GM19025 (cell line): ENCODE results near the gene RACGAP1.
"Not testable (repeated sequence)": the region's sequence is repeated elsewhere in the genome, so short reads cannot be mapped to it uniquely, and the experiment has no call there.

ENCODE experiments used
- ATAC-seq: cut with Tn5 transposase; IDR thresholded peaks from one replicate; pipeline ENCODE4 v1.9.1; 2021; ENCODE audit warnings: mild to moderate bottlenecking, low read depth, moderate library complexity; ENCODE audit not compliant: unreplicated experiment

RACGAP1 gene

GRCh38 chr12:50003595-50003994 lies 21.7 kb downstream of the RACGAP1 start:
- no peak for ATAC-seq

DNA sequence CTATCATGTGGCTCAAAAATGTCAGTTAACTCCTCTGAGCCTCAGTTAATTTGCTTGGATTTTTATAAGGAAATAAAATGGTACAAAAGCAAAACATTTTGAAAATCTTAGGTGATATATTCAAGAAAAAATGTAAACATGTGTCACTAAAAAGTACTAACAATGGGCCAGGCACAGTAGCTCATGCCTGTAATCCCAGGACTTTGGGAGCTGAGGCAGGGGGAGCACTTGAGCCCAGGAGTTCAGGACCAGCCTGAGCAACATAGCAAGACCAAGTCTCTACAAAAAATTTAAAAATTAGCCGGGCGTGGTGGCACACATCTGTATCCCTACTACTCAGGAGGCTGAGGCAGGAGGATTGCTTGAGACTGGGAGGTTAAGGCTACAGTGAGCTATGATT lies 26.8 kb downstream of the RACGAP1 start:
- ATAC-seq, result no peak

- no peak for ATAC-seq
These were observed 35.0 kb downstream of the RACGAP1 start for GRCh38 chr12:49990273-49990672.

DNA sequence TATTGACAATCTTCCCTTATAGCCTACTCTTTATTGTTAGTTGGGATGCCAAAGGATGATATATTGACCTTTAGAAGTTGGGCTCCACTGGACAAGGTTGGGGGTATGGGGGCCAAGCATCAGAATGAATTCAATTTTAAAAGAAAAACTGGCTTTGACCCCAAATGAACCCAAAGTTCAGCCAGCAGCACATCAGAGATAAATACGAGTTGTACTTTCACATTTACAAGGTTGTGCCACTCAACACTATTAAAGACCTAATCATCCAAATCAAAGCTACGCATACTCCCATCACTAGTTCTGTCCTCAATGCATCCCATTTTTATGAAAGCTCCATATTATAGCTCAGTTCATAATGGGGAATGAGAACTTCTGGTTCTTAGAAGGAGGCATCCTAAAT lies 35.9 kb downstream of the RACGAP1 start:
- ATAC-seq, result not testable (repeated sequence)

DNA sequence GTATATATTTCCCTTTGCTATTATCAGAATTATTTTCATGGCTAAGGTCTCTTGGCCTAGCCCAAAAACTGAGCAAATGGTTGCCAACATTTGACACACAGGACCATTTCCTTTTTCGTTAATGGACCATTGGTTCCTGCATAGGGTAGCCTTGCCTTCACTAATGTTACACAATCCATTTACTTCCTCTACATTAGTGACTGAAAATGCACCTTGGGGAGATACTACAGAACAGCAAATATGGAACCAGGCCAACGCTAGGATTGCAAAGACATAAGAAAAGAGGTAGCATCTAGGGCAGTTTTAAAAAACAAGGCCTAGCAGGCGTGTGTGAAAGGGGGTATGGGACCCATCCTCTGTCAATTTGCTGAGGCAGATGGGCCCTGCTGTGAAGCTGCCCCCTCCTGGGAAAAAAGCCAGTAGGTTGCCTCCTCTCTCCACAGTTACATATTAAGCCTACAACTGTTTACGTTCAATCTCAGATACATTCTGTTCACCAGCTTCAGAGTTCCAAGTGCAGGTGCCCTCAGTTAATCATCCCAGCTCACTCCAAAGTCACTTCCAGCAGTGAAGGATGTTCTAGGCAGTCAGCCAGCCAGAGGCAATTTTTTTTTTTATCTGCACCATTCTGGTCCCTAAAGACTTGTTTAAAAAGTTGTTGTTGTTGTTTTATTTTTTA lies 37.5 kb downstream of the RACGAP1 start:
- no peak for ATAC-seq

GRCh38 chr12:49986476-49986875 lies 38.8 kb downstream of the RACGAP1 start:
- ATAC-seq, result not testable (repeated sequence)

GRCh38 chr12:49985981-49986380 lies 39.3 kb downstream of the RACGAP1 start:
- ATAC-seq, result no peak

DNA sequence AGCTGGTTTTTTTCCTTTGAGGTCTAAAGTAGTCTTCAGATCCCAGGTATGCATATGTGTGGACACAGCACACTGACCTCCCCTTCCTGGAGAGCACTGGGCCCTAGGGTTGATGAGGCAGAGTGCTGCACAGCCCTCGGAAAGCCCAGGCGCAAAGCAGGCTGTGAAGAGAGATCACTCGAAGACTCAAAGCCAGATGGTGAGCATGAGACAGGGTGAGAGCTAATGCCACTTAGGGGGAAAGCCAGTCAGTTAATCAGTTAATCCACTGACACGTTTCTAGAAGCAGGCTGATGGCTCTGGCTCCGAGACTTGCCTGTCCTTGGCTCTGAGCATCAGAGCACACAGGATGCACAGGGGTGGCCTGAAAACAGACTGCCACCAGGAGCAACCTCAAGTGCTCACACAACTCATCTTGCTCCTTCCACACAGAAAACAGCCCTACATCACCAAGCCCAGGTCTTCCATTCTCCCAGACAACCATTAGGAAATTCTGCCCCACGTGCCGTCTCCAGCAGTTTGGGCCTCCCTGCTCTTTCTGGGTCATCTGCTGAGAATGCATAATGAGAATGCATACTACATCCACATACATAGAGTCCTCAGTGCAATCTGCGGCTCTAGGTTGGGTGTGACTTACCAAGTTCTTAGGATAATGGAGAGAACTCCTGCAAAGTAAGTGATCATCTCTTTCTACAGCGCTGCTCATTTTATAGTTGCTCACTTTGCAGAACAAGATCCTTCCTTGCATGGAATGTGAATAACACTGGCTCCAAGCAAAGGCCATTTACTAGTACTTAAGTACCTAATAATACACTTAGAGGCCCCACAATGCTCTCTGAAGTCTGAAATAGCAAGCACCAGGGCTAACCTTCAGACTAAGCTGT lies 40.6 kb downstream of the RACGAP1 start:
- no peak for ATAC-seq

DNA sequence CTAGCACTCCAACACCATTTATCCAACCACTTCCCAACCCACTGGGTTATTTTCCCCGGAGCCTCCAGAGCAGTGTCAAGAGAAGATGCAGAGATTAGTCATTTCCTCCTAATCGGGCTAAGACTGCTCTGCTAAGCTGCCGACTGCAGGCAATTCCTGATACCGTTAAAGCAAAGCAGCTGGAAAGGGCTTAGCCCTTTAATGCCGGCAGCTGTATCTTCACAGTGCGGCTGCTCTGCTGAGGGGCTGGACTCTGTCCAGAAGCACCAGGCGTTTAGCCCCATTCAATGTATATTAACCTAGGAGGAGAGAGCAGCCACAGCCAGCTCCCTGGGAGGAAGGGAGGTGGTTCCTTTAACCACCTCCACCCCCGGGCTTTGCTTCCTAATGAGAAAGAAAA lies 41.4 kb downstream of the RACGAP1 start:
- no peak for ATAC-seq

DNA sequence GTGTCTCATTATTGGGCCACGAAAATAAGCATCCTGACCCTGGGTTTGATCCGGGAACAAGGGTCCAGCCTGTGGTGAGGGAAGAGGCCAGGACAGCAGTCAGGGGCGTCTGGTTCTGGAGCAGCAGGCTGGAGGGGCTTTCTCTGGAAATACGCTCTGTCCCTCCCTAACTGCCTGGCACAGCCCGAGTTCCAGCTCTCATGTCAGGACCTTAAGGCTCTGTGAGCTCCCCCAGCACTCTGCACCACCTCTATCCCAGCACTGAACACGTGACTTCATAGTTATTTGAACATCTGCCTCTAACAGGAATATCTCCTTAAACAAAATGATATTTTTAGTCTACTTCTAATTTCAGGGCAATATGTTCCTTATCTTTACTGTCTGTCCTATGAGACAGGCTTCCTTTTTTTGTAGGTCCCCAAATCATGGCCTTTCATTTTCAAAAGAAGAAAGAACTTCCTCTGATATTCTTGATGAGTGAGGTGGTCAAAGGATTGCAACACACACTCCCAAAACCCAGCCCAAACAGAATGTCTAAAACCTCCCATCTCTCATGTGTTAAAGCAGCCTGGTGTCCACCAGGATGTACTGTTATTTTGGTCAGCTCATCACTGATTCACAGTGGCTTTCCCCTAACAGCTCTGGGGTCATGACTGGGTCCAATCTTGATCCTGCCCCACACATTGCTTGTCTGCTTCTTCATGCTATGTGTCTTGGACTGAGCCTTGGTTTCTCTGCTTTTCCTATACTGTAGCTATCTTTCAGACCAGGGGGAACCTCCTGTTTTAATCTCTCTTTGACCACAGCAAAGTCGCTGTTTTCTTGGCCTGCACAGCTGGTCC lies 42.8 kb downstream of the RACGAP1 start:
- ATAC-seq, result no peak

DNA sequence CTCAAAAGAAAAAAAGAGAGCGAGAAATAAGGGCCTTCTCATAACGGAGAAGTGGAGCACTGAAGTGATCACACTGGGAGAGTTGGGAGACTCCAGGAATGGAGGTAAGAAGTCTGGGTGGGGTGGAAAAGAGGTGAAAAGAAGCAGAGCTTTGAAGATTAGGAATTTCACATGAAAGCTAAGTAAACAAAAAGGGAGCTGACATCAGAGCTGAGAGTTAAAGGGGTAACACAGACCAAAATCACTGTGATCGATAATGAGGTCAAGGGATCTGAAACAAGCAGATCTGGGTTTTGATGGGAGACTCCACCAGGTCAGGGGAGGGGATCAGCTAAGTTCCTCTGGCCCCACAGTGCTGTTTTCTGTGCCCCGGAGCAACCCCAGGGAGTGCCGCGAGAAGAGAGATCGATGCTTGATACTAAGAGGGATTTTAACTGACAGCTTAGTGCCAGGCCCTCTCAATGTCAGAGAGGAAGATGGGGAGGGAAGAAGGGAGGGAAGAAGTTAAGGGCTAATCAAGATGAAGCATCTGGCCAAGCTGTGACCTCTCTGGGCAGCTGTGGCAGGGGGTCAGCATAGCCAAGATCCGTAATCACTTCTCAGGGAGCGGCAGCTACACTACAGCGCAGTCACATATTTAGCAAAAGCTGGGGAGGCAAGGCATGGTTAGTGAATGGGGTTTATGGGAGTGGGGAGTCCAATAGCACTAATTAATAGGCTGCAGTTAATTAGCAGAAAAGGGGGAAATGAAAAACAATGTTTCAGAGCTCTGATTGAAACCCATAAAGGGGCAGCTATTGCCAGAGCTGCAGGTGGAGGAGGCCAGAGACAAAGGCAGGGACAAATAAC lies 44.6 kb downstream of the RACGAP1 start:
- no peak for ATAC-seq

GRCh38 chr12:49979791-49980190 lies 45.5 kb downstream of the RACGAP1 start:
- no peak for ATAC-seq

DNA sequence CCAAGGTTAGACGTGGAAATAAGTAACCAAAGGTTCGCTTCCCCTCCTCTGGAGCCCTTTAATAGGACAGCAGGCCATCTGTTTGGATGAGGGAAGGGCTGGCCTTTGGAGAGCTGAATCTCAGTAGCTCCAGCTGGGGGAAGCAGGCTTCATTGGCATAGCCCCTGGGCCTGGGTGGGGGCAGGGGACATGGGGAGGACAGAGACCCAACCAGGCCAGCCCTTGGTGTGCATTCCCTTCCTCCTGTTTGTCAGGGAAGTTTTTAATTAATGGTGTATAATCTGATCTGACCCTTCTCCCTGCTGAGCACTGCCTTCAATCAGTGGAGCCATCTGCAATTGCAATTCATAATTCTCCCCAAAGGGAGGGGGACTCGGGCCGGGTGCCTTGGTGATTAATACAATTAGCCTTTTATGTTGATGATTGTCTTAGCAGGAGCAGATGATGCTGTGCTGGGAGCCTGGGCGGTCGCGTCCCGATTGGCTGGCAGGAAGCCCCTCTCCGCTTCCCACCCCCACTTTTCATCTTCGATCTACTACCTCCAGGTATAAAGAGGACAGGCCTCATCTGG lies 46.2 kb downstream of the RACGAP1 start:
- no peak for ATAC-seq

DNA sequence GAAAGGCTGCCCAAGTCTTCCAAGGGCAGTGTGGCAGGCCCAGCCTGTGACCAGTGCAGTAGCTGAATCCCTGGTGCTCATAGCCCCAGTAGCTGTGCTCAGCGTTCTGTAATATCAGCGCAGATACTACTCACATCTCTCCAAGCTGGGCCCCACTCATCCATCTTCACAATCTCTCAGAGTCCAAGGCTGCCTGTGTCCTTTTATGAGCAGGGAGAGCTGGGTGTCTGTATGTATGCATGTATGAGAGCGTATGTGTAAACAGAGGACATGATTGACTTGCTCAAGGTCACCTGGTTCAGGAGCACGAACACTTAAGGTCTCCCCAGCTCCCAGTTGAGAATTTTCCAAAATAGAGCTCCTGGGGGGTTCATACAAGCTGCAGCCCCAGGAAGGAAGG lies 47.2 kb downstream of the RACGAP1 start:
- no peak for ATAC-seq

GRCh38 chr12:49976557-49976956 lies 48.7 kb downstream of the RACGAP1 start:
- no peak for ATAC-seq

GRCh38 chr12:49975318-49975761 lies 50.0 kb downstream of the RACGAP1 start:
- ATAC-seq, result no peak

DNA sequence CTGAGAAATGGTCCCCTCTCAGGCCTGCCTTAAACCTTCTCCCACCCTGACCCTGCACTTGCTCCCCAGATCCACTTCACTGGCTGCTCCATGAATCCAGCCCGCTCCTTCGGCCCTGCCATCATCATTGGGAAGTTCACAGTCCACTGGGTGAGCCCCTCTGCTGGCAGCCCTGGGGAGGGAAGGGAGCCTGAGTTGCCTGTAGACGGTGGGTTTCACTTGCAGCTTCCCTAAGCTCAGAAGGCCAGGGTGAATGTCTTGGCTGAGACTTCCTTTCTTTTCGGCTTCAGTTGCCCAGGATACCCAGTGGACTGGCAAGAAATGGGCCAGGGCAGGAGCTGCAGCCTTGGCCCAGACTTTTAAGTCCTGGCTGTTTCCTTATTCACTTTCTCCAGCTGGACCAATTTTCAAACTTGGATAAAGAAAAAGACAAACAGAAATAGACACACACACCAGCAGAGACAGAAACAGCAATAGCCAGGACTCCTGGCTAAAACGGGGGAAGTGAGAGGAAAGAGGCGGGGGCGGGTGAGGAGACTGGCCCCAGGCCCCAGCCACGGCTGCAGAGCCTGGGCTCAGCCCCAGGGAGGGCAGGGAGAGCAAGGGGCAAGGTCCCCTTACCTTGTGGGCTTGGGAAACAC lies 50.5 kb downstream of the RACGAP1 start:
- no peak for ATAC-seq

DNA sequence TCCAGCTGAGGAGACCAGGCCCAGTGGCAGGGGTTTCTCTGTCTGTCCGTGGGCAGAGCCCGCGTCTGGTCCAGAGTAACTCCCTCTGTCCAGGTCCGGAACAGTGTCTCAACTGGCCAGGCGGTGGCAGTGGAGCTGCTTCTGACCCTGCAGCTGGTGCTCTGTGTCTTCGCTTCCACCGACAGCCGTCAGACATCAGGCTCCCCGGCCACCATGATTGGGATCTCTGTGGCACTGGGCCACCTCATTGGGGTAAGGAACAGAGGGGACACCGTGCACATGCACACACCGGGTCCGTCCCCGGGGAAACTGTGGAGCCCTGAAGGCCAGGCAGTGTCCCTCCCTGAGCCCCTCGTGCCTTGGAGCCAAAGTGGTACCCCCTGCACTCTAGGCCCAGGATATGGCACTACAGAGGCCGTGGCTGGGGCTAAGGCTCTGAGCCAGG lies 51.0 kb downstream of the RACGAP1 start:
- ATAC-seq, result no peak

- no peak for ATAC-seq
These were observed 51.9 kb downstream of the RACGAP1 start for GRCh38 chr12:49973361-49973830.
